Measurements from ENCODE around the gene ST8SIA5.

DNA sequence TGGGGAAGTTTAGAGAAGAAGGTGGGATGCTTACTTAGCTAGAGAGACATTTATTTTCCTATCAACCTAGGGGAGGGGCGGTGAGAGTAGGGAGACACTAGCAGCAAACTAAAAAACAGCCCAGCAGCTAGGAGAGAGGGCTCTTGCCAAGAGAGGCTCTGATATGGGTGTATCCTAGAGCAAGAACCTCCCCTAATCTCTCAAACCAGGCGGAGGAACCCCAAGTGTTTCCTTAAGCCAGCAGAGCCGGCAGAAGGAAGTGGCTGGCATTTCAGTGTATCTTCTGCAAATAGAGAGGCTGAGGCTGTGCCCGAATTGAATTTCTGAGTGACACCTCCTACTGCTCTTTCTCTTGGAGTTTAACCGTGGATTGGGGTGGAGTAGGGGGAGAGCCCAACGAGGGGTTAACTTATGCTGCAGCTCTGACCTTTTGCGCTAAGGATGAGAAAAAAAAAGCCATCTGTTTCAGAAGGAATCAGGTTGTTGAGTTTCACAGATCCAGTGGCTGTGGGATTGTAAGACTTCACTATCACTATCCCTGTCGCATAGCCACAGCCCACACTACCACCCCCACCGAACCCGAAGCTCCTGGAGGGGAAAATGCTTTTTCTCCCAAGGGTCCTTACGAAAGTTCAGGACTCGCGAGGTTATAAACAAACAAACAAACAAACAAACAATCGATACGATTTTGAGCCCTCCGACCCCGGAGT is 1.4 kb downstream of the ST8SIA5 start:
- TF ChIP-seq RAD21 (IDR thresholded peaks at IDR 0.05; ENCODE audit: low read depth) (no peak), YY1 (IDR thresholded peaks at IDR 0.05; ENCODE audit: low read depth) (no peak), REST (IDR thresholded peaks at IDR 0.05; ENCODE audit: low read depth) (no peak), EGR1 (IDR thresholded peaks at IDR 0.05) (no peak)
